GM19193 (cell line): ENCODE data around the gene OR10A5.

ENCODE experiments used
- POLR2A ChIP-seq: IDR thresholded peaks from 4 replicates; pipeline ENCODE4 v1.6.1; 2011; ENCODE audit not compliant: insufficient read depth, insufficient read length; ENCODE audit errors: extremely low read depth

Gene OR10A5

DNA sequence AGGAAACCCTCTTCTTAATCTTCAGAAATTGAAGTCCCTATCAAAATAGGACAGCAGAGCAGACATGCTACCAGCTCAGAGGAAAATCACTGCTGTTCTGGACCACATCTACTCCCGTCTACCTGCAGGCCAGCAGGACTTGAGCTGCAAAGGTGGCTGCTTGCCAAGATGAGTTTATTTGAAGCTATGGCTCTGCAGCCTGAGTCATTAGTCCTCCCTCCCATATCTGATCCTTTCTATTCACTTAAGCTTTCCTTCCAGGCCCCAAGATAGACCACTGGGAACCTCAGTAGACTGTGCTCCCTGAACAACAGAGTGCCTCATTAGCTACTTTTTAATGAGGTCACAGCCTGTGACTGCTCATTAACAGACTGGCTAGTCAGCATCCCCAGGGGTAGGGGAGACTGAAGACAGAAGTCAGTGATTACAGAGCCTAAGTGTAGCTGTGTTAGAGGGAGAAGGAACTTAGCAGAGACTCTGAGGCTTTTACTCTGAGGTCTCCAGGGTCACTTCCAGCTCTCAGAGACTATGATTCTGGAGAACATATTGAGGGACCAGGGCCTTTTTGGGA, 10.6 kb downstream of the OR10A5 start:
- no peak for TF ChIP-seq POLR2A

DNA sequence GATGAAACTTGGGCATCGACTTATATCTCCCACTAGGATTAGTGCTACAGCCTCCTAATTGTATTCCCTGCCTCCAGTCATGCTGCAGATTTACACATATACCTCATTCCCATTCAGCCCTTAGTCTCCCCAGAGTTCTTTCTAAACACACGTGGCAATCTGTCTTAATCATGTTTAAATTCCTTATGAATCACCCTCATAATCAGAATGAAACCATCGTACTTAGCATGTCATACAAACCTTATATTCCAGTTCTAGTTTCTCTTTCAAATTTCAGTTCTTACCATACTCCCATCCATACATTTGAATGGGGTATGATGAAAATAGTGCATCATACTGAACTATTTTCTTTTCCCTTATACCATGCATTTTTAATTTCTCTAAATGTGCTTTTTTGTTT, 11.4 kb downstream of the OR10A5 start:
- TF ChIP-seq POLR2A = no peak

DNA sequence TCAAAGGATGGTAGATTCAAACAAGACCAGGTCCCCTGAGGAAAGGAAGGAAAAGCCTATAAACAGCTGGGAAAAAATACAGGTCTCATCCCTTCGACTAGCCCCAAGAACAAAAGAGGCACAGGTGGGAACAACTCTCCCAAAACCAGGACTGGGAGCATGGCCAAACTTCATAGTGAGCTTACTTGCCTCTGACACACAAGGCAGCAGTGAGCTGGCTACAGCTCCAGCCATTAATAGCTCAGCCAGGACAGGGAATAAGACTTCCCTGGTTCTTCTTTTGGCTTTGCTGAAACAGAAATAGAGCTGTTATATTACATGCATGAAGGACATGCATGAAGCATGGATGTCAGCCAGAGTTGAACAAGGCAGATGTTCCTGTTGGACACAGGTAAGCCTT, 17.5 kb downstream of the OR10A5 start, which contains the start of gene OR10A2:
Gene OR10A2, plus strand, starts transcription at position 97 of the 400 bp plus-strand sequence. CDS start 6,698 bp downstream, outside the sequence.
- TF ChIP-seq POLR2A = no peak

DNA sequence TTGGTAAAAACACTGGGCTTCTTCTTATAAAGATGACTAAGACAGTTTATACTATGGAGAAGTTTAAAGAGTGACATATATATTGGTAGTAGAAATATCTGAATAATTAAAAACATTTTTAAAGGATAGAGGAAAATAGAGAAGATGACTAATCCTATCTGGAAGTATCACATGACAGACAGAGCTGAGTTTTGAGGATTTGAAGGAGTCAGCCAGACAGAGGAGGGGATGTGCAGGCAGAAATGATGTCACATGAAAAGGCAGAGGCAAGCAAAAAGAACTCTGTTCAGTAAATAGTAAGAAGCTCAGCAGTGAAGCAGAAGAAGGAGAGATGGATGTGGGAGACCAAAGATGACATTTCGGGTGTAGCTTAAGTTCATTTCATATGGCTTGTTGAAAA, 19.0 kb downstream of the OR10A5 start:
- TF ChIP-seq POLR2A = no peak

DNA sequence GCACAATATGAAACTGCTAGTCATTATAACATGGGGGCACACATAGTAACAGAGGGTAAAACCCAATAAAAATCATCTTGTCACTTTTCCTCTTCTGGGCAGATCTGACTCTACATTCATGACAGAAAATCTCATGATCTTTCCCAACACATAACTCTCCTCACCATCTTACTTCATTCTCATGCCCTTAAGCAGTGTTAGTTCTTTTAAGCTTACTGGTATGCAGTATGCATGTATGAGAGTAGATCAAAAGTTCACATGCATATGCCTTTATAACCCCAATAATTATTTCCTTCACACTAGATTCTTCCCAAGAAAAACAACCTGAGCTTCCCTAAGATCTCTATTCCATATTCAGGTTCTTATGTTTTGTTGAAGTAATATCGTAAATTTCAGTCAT, 25.8 kb downstream of the OR10A5 start:
- no peak for TF ChIP-seq POLR2A

DNA sequence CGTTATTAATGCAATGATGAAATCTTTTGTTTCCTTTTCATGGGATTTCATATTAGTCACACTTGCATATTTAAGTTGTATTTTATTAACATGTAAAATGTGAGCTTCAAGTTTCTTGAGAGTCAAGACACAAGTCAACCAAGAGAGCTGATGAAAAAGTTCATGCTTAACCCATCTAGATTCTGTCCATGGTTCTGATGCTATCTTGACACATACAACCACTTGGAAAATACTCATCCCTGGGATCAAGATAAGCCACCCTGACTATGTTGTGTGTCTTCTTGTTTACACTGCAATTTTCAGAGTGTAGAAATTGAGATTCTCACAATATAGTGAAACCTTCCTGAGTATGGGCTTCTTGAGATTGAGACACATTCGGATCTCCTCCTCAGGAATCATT, 30.3 kb downstream of the OR10A5 start:
- TF ChIP-seq POLR2A = no peak

DNA sequence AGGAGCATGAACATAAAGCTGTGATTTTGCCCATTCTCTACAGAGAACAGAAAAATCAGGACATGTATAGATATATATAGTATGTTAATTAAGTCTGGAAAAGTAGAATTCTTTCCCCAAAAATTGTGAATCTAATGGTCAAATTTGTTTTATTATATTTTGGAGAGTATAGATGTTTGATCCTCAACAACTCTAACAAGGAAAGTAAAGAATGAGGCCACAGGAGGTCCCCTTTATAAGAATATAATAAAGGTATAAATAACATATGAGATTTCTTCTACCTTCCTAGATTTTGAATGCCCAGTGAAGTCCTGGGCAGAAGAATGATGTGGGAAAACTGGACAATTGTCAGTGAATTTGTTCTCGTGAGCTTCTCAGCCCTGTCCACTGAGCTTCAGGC, 30.8 kb downstream of the OR10A5 start, which contains the start of gene OR10A4:
Gene OR10A4, plus strand, starts transcription at position 301 of the 400 bp plus-strand sequence. Its CDS starts 23 bp downstream, at position 324.
- TF ChIP-seq POLR2A = no peak

DNA sequence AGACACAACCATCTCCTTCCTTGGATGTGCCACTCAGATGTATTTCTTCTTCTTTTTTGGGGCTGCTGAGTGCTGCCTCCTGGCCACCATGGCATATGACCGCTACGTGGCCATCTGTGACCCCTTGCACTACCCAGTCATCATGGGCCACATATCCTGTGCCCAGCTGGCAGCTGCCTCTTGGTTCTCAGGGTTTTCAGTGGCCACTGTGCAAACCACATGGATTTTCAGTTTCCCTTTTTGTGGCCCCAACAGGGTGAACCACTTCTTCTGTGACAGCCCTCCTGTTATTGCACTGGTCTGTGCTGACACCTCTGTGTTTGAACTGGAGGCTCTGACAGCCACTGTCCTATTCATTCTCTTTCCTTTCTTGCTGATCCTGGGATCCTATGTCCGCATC, 31.4 kb downstream of the OR10A5 start:
- no peak for TF ChIP-seq POLR2A

DNA sequence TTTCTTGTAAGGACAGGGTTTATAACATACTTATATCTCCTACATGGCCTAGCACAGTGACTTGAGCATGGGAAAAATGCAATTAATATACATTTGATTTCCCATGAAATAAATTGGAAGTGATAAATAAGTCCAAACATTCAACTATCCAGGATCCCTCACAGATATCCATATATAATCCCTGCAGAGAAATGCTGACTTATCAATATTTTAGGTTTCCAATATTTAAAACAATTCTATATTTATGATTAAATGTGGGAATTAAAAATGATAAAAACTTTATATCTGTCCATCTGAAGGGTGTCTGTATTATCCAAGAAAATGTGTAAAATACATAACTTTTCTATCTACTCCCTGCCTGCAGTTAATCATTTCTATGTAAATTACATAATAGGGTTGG, 37.3 kb downstream of the OR10A5 start:
- TF ChIP-seq POLR2A = no peak

DNA sequence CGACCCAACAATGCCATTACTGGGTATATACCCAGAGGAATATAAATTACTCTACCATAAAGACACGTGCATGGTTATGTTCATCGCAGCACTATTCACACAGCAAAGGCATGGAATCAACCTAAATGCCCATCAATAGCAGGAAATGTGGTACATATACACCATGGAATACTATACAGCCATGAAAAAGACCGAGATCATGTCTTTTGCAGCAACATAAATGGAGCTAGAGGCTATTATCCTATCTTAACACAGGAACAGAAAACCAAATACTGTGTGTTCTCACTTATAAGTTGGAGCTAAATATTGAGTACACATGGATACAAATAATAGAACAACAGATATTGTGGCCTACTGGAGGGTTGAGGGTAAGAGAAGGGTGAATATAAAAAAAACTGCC, 43.3 kb downstream of the OR10A5 start:
- TF ChIP-seq POLR2A = no peak

DNA sequence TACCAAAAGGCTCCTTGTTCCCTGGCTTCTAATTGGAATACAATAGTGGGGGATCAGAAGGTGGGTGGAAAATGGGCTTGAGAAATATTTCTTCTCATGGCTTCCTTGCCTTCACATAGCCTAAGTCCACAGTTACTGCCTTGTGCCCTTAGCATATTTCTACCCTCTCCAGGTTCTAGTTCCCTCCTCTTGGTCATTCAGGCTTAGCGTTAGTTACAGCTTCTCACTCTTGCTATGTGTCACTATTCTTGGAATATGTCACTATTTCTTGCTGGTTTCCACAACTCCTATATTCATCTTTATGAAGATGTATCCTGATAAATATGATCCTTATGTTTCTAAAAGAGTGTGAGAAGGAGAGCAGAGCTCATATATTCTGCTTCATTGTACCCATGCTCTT, 44.4 kb downstream of the OR10A5 start:
- TF ChIP-seq POLR2A = no peak

DNA sequence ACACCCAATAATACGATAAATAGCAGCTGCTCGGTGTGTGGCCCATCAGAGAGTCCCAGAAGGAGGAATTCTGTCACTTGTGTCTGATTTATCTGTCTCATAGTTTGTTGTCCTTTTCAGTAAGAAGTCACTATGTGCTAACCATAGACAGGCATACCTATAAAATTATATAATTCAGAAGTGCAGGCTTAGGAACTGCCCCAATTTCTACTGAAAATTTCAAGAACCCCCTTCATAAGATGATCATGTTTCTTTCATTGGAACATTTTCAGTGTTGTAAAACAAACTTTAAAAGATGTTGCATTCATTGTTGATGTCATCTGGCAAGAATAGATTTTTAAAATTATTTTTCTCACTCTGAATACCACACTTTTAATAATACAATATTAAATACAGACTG, 46.9 kb downstream of the OR10A5 start, which contains the start of gene OR2D2:
Gene OR2D2, minus strand, starts transcription at position 101 of the 400 bp plus-strand sequence. Its CDS starts 0 bp downstream, at position 101.
- no peak for TF ChIP-seq POLR2A

DNA sequence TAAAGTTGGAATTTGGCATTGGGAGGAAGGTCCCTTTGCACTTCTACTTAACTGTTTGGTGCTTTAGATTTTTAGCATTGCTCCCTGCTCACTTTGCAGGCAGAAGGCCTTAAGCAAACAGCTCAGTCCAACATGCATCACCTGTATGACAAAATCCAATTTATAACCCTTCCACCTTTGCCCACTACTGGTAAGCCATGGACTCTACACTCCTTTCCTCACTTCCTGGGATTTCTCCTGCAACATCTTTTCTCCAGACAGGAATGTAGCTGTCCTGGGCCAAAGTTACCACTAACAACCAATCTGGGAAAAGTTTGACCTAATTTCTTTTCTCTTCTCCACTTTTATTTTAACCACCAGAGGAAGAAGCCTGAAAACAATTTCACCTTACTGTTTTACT, 48.6 kb downstream of the OR10A5 start:
- no peak for TF ChIP-seq POLR2A

DNA sequence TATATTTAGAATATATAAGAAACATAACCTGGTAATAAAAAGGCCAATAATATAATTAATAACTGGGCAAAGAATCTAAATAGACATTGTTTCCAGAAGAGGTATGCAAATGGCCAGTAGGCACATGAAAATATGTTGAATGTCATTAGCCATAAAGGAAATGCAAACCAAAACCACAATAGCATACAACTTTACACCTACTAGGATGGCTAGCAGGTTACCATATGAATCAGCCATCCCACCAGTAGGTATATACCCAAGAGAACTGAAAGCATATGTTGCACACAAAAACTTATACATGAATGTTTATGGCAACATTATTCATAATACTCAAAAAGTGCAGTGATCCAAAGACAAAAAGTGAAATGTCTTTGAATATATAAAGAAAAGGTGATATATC, 49.5 kb downstream of the OR10A5 start:
- TF ChIP-seq POLR2A = no peak
